Measurements from ENCODE around the gene THBS1. TPM values are rescaled to one million over a fixed set of nuclear protein-coding genes. Genes with fewer than 3 reads are reported as not detected.
A peak's percentile ranks its signal among the peaks of the same experiment; 100 is the strongest.

The THBS1 gene
- total and polyA plus RNA-seq, 3 donors from 2014 or later: 12.6 to 20.7 (median 13.9) TPM

- peak; percentile 67 for DNase-seq
- H3K27me3 ChIP-seq: no peaks in the 10 kb centered on the region
- no peak overlapping the region for H3K27ac ChIP-seq
- H3K9me3 ChIP-seq: no peaks in the 10 kb centered on the region
- TF ChIP-seq POLR2A (IDR thresholded peaks at IDR 0.05) (no peak), CTCF (IDR thresholded peaks at IDR 0.05) (peak in 2 of 3 experiments; percentile 26)
- WGBS, 2 donors: 58 to 74% methylated on average over 7 to 13 of the region's 13 CpGs
- no peaks in the 10 kb centered on the region for H3K36me3 ChIP-seq (ENCODE audit: low read depth, missing control alignments)
- peaks cover 5% of the 10 kb centered on the region for H3K4me1 ChIP-seq
- intact Hi-C loops (cut with DNase I; ENCODE audit: low total_unique reads): loop anchor here (10.0 kb wide), 1 partner anchor 397 kb away; no protein-coding TSS in a partner anchor
- H3K4me3 ChIP-seq: peak overlapping the region in 1 of 2 donors; percentile 50
These were observed 960 bp downstream of the THBS1 start for GRCh38 chr15:39581793-39582285.

- WGBS, 2 donors: 69 to 80% methylated on average over 12 to 20 of the region's 20 CpGs
- Histone ChIP-seq H3K27ac (no peak overlapping the region), H3K27me3 (no peaks in the 10 kb centered on the region), H3K4me1 (peaks cover 5% of the 10 kb centered on the region), H3K9me3 (no peaks in the 10 kb centered on the region), H3K4me3 (no peak overlapping the region), H3K36me3 (ENCODE audit: low read depth, missing control alignments) (no peaks in the 10 kb centered on the region)
- intact Hi-C loops (cut with DNase I; ENCODE audit: low total_unique reads): loop anchor here (10.0 kb wide), 1 partner anchor 398 kb away; no protein-coding TSS in a partner anchor
- TF ChIP-seq POLR2A (IDR thresholded peaks at IDR 0.05) (no peak), CTCF (IDR thresholded peaks at IDR 0.05) (no peak)
- DNase-seq: no peak
These were observed 1.6 kb downstream of the THBS1 start for GRCh38 chr15:39582286-39582976.

GRCh38 chr15:39582977-39583595 is 2.2 kb downstream of the THBS1 start:
- DNase-seq: no peak
- H3K36me3 ChIP-seq (ENCODE audit: low read depth, missing control alignments): no peaks in the 10 kb centered on the region
- no peak overlapping the region for H3K27ac ChIP-seq
- H3K27me3 ChIP-seq: no peaks in the 10 kb centered on the region
- 65 to 70% methylated on average over 4 of the region's 4 CpGs for WGBS, 2 donors
- no peak overlapping the region for H3K4me3 ChIP-seq
- H3K4me1 ChIP-seq: peaks cover 5% of the 10 kb centered on the region
- intact Hi-C loops (cut with DNase I; ENCODE audit: low total_unique reads): loop anchor here (10.0 kb wide), 1 partner anchor 398 kb away; no protein-coding TSS in a partner anchor
- TF ChIP-seq CTCF (IDR thresholded peaks at IDR 0.05) (no peak), POLR2A (IDR thresholded peaks at IDR 0.05) (no peak)
- H3K9me3 ChIP-seq: no peaks in the 10 kb centered on the region

- Histone ChIP-seq H3K4me1 (peaks cover 5% of the 10 kb centered on the region), H3K27me3 (no peaks in the 10 kb centered on the region), H3K27ac (no peak overlapping the region), H3K36me3 (ENCODE audit: low read depth, missing control alignments) (no peaks in the 10 kb centered on the region), H3K4me3 (no peak overlapping the region), H3K9me3 (no peaks in the 10 kb centered on the region)
- peak; percentile 43 for DNase-seq
- intact Hi-C loops (cut with DNase I; ENCODE audit: low total_unique reads): loop anchor here (10.0 kb wide), 1 partner anchor 399 kb away; no protein-coding TSS in a partner anchor
- peak in 1 of 3 experiments; percentile 18 for TF ChIP-seq CTCF (IDR thresholded peaks at IDR 0.05)
- TF ChIP-seq POLR2A (IDR thresholded peaks at IDR 0.05): no peak
- WGBS, 2 donors: 93 to 95% methylated on average over 13 of the region's 13 CpGs
These were observed 2.9 kb downstream of the THBS1 start for GRCh38 chr15:39583596-39584265.
